ENCODE measurements around the gene JUNB.
A peak's percentile ranks its signal among the peaks of the same experiment; 100 is the strongest.

The JUNB gene

GRCh38 chr19:12833418-12833737 lies 42.1 kb downstream of the JUNB start:
- Histone ChIP-seq H3K27me3 (ENCODE audit: control insufficient read depth, insufficient read depth, low read length) (peaks cover 77% of the 10 kb centered on the region), H3K9ac (ENCODE audit: low read depth, low read length) (no peak overlapping the region), H3K4me1 (ENCODE audit: control insufficient read depth, insufficient read depth, low read length) (no peaks in the 10 kb centered on the region), H3K36me3 (ENCODE audit: insufficient read depth, low read length) (no peaks in the 10 kb centered on the region), H3K4me2 (ENCODE audit: low read length) (no peak overlapping the region), H3K4me3 (ENCODE audit: low read length) (no peak overlapping the region), H3K9me3 (replicated peaks; ENCODE audit: low read length) (no peaks in the 10 kb centered on the region)

GRCh38 chr19:12833738-12834565 lies 42.7 kb downstream of the JUNB start:
- no peaks in the 10 kb centered on the region for H3K9me3 ChIP-seq (replicated peaks; ENCODE audit: low read length)
- peak overlapping the region; percentile 51 for H3K4me3 ChIP-seq (ENCODE audit: low read length)
- H3K36me3 ChIP-seq (ENCODE audit: insufficient read depth, low read length), result no peaks in the 10 kb centered on the region
- H3K4me1 ChIP-seq (ENCODE audit: control insufficient read depth, insufficient read depth, low read length), result no peaks in the 10 kb centered on the region
- H3K27me3 ChIP-seq (ENCODE audit: control insufficient read depth, insufficient read depth, low read length), result peaks cover 78% of the 10 kb centered on the region
- H3K9ac ChIP-seq (ENCODE audit: low read depth, low read length), result no peak overlapping the region
- H3K4me2 ChIP-seq (ENCODE audit: low read length), result peak overlapping the region; percentile 74

- Histone ChIP-seq H3K4me1 (ENCODE audit: control insufficient read depth, insufficient read depth, low read length) (no peaks in the 10 kb centered on the region), H3K4me3 (ENCODE audit: low read length) (peak within 1 kb of the TSS; percentile 51), H3K9ac (ENCODE audit: low read depth, low read length) (no peak within 1 kb of the TSS), H3K27me3 (ENCODE audit: control insufficient read depth, insufficient read depth, low read length) (peaks cover 84% of the 10 kb centered on the region), H3K36me3 (ENCODE audit: insufficient read depth, low read length) (no peaks in the 10 kb centered on the region), H3K4me2 (ENCODE audit: low read length) (peak within 1 kb of the TSS; percentile 74), H3K9me3 (replicated peaks; ENCODE audit: low read length) (no peaks in the 10 kb centered on the region)
Measured at GRCh38 chr19:12834566-12834943, 43.3 kb downstream of the JUNB start, which contains the start of gene RTBDN. Gene RTBDN, minus strand, starts transcription at chr19:12834579. Its CDS starts 4,600 bp downstream, at chr19:12829979.

GRCh38 chr19:12834976-12835757 lies 43.9 kb downstream of the JUNB start:
- Histone ChIP-seq H3K9me3 (replicated peaks; ENCODE audit: low read length) (no peaks in the 10 kb centered on the region), H3K4me2 (ENCODE audit: low read length) (no peak overlapping the region), H3K36me3 (ENCODE audit: insufficient read depth, low read length) (no peaks in the 10 kb centered on the region), H3K9ac (ENCODE audit: low read depth, low read length) (no peak overlapping the region), H3K4me3 (ENCODE audit: low read length) (no peak overlapping the region), H3K27me3 (ENCODE audit: control insufficient read depth, insufficient read depth, low read length) (peaks cover 85% of the 10 kb centered on the region), H3K4me1 (ENCODE audit: control insufficient read depth, insufficient read depth, low read length) (no peaks in the 10 kb centered on the region)

- no peak overlapping the region for H3K9ac ChIP-seq (ENCODE audit: low read depth, low read length)
- no peaks in the 10 kb centered on the region for H3K36me3 ChIP-seq (ENCODE audit: insufficient read depth, low read length)
- H3K4me1 ChIP-seq (ENCODE audit: control insufficient read depth, insufficient read depth, low read length), result peaks cover 4% of the 10 kb centered on the region
- H3K4me3 ChIP-seq (ENCODE audit: low read length), result no peak overlapping the region
- no peaks in the 10 kb centered on the region for H3K9me3 ChIP-seq (replicated peaks; ENCODE audit: low read length)
- H3K27me3 ChIP-seq (ENCODE audit: control insufficient read depth, insufficient read depth, low read length), result peaks cover 89% of the 10 kb centered on the region
- H3K4me2 ChIP-seq (ENCODE audit: low read length), result no peak overlapping the region
Measured at GRCh38 chr19:12836529-12836863, 45.2 kb downstream of the JUNB start.

GRCh38 chr19:12837225-12837624 lies 45.9 kb downstream of the JUNB start:
- peaks cover 4% of the 10 kb centered on the region for H3K4me1 ChIP-seq (ENCODE audit: control insufficient read depth, insufficient read depth, low read length)
- H3K4me2 ChIP-seq (ENCODE audit: low read length), result no peak overlapping the region
- H3K4me3 ChIP-seq (ENCODE audit: low read length), result no peak overlapping the region
- H3K36me3 ChIP-seq (ENCODE audit: insufficient read depth, low read length), result no peaks in the 10 kb centered on the region
- no peak overlapping the region for H3K9ac ChIP-seq (ENCODE audit: low read depth, low read length)
- H3K27me3 ChIP-seq (ENCODE audit: control insufficient read depth, insufficient read depth, low read length), result peaks cover 88% of the 10 kb centered on the region
- H3K9me3 ChIP-seq (replicated peaks; ENCODE audit: low read length), result no peaks in the 10 kb centered on the region

GRCh38 chr19:12838182-12838885 lies 47.0 kb downstream of the JUNB start, which contains the start of gene MAST1:
Gene MAST1, plus strand, starts transcription at chr19:12838515. Its CDS starts 58 bp downstream, at chr19:12838573.
- peak within 1 kb of the TSS; percentile 58 for H3K4me3 ChIP-seq (ENCODE audit: low read length)
- H3K9me3 ChIP-seq (replicated peaks; ENCODE audit: low read length), result no peaks in the 10 kb centered on the region
- H3K4me2 ChIP-seq (ENCODE audit: low read length), result peak within 1 kb of the TSS; percentile 68
- no peak within 1 kb of the TSS for H3K9ac ChIP-seq (ENCODE audit: low read depth, low read length)
- H3K4me1 ChIP-seq (ENCODE audit: control insufficient read depth, insufficient read depth, low read length), result peaks cover 4% of the 10 kb centered on the region
- H3K27me3 ChIP-seq (ENCODE audit: control insufficient read depth, insufficient read depth, low read length), result peaks cover 88% of the 10 kb centered on the region
- no peaks in the 10 kb centered on the region for H3K36me3 ChIP-seq (ENCODE audit: insufficient read depth, low read length)

- H3K27me3 ChIP-seq (ENCODE audit: control insufficient read depth, insufficient read depth, low read length), result peaks cover 91% of the 10 kb centered on the region
- peaks cover 4% of the 10 kb centered on the region for H3K4me1 ChIP-seq (ENCODE audit: control insufficient read depth, insufficient read depth, low read length)
- no peak overlapping the region for H3K4me3 ChIP-seq (ENCODE audit: low read length)
- H3K9me3 ChIP-seq (replicated peaks; ENCODE audit: low read length), result no peaks in the 10 kb centered on the region
- H3K4me2 ChIP-seq (ENCODE audit: low read length), result no peak overlapping the region
- no peaks in the 10 kb centered on the region for H3K36me3 ChIP-seq (ENCODE audit: insufficient read depth, low read length)
- H3K9ac ChIP-seq (ENCODE audit: low read depth, low read length), result no peak overlapping the region
Measured at GRCh38 chr19:12838886-12839756, 47.8 kb downstream of the JUNB start.

GRCh38 chr19:12840091-12841079 lies 49.1 kb downstream of the JUNB start:
- Histone ChIP-seq H3K27me3 (ENCODE audit: control insufficient read depth, insufficient read depth, low read length) (peaks cover 85% of the 10 kb centered on the region), H3K36me3 (ENCODE audit: insufficient read depth, low read length) (no peaks in the 10 kb centered on the region), H3K9me3 (replicated peaks; ENCODE audit: low read length) (no peaks in the 10 kb centered on the region), H3K4me3 (ENCODE audit: low read length) (peak overlapping the region; percentile 59), H3K9ac (ENCODE audit: low read depth, low read length) (no peak overlapping the region), H3K4me1 (ENCODE audit: control insufficient read depth, insufficient read depth, low read length) (peaks cover 4% of the 10 kb centered on the region), H3K4me2 (ENCODE audit: low read length) (peak overlapping the region; percentile 74)

- H3K27me3 ChIP-seq (ENCODE audit: control insufficient read depth, insufficient read depth, low read length), result peaks cover 78% of the 10 kb centered on the region
- no peaks in the 10 kb centered on the region for H3K36me3 ChIP-seq (ENCODE audit: insufficient read depth, low read length)
- peaks cover 4% of the 10 kb centered on the region for H3K4me1 ChIP-seq (ENCODE audit: control insufficient read depth, insufficient read depth, low read length)
- H3K4me3 ChIP-seq (ENCODE audit: low read length), result peak overlapping the region; percentile 59
- peak overlapping the region; percentile 74 for H3K4me2 ChIP-seq (ENCODE audit: low read length)
- no peak overlapping the region for H3K9ac ChIP-seq (ENCODE audit: low read depth, low read length)
- no peaks in the 10 kb centered on the region for H3K9me3 ChIP-seq (replicated peaks; ENCODE audit: low read length)
Measured at GRCh38 chr19:12841094-12841493, 49.8 kb downstream of the JUNB start.

Data from skeletal muscle satellite cell (primary cell).